GM12878 (cell line): ENCODE results near the gene CFAP61. TPM values are rescaled to one million over a fixed set of nuclear protein-coding genes. Genes with fewer than 3 reads are reported as not detected.
A peak's percentile ranks its signal among the peaks of the same experiment; 100 is the strongest.

ENCODE experiments used
- BACH1 ChIP-seq: fragments of 450-650 bp; IDR thresholded peaks from 2 replicates; pipeline ENCODE4 v1.6.1; 2017; ENCODE audit warnings: mild to moderate bottlenecking, borderline replicate concordance
- BHLHE40 ChIP-seq, 2 experiments: fragments of 450-650 bp in 1 of 2; IDR thresholded peaks; 2 replicates each; pipeline ENCODE4 v1.6.1; 2011 to 2017; ENCODE audit warnings: low read depth in 2 of 2, borderline replicate concordance in 1 of 2, improper control_type of control experiment in 1 of 2, low read length in 1 of 2, mild to moderate bottlenecking in 1 of 2
- CBX3 ChIP-seq: fragments of 200-600 bp; sonication (generic); IDR thresholded peaks from 2 replicates; pipeline ENCODE4 v1.6.1; 2016; ENCODE audit warnings: low read depth, borderline replicate concordance
- E2F8 ChIP-seq: fragments of 450-650 bp; IDR thresholded peaks from 2 replicates; pipeline ENCODE4 v1.6.1; 2018; ENCODE audit warnings: mild to moderate bottlenecking, low read depth, moderate library complexity; ENCODE audit not compliant: partially characterized antibody
- FOXM1 ChIP-seq: IDR thresholded peaks from 2 replicates; pipeline ENCODE4 v1.6.1; 2012; ENCODE audit warnings: low read depth, mild to moderate bottlenecking, inconsistent platforms, low read length, moderate library complexity
- GATAD2B ChIP-seq: fragments of 450-650 bp; conservative IDR thresholded peaks from 2 replicates; pipeline ENCODE4 v1.6.1; 2017; ENCODE audit warnings: low read depth, mild to moderate bottlenecking, moderate library complexity
- HCFC1 ChIP-seq: fragments of 150-350 bp; IDR thresholded peaks from 2 replicates; pipeline ENCODE4 v1.6.1; 2014; ENCODE audit warnings: low read length
- HDGF ChIP-seq: fragments of 450-650 bp; IDR thresholded peaks from 2 replicates; pipeline ENCODE4 v1.6.1; 2016; ENCODE audit warnings: antibody characterized with exemption
- IKZF2 ChIP-seq, 2 experiments: fragments of 450-650 bp; IDR thresholded peaks; 2 replicates each; pipeline ENCODE4 v1.6.1; 2017; ENCODE audit warnings: mild to moderate bottlenecking in 2 of 2, moderate library complexity in 2 of 2
- KAT2A ChIP-seq: conservative IDR thresholded peaks from 2 replicates; pipeline ENCODE4 v1.6.1; 2011; ENCODE audit warnings: low read depth, low read length; ENCODE audit not compliant: control insufficient read depth
- MYB ChIP-seq: fragments of 150-350 bp; IDR thresholded peaks from 2 replicates; pipeline ENCODE4 v1.6.1; 2014; ENCODE audit warnings: mild to moderate bottlenecking, low read depth, low read length, borderline replicate concordance
- NFXL1 ChIP-seq: fragments of 450-650 bp; IDR thresholded peaks from 2 replicates; pipeline ENCODE4 v1.6.1; 2017; ENCODE audit warnings: antibody characterized with exemption, mild to moderate bottlenecking, borderline replicate concordance
- NFYB ChIP-seq: IDR thresholded peaks from 2 replicates; pipeline ENCODE4 v1.6.1; 2011; ENCODE audit warnings: low read depth, mild to moderate bottlenecking, low read length, improper control_type of control experiment, moderate library complexity; ENCODE audit not compliant: insufficient read depth
- NR2C1 ChIP-seq: fragments of 450-650 bp; IDR thresholded peaks from 2 replicates; pipeline ENCODE4 v1.6.1; 2017; ENCODE audit warnings: antibody characterized with exemption, mild to moderate bottlenecking, moderate library complexity
- POLR2AphosphoS5 ChIP-seq: IDR thresholded peaks from 2 replicates; pipeline ENCODE4 v1.6.1; 2011; ENCODE audit warnings: mild to moderate bottlenecking, low read length, inconsistent platforms
- RAD21 ChIP-seq: IDR thresholded peaks from 2 replicates; pipeline ENCODE4 v1.6.1; 2011; ENCODE audit warnings: mild to moderate bottlenecking, low read depth, low read length, moderate library complexity; ENCODE audit not compliant: insufficient read depth
- RUNX3 ChIP-seq: IDR thresholded peaks from 2 replicates; pipeline ENCODE4 v1.6.1; 2012; ENCODE audit warnings: low read length, inconsistent platforms
- STAT1 ChIP-seq: fragments of 450-650 bp; conservative IDR thresholded peaks from 2 replicates; pipeline ENCODE4 v1.6.1; 2014; ENCODE audit warnings: antibody characterized with exemption, mild to moderate bottlenecking
- SUPT20H ChIP-seq: IDR thresholded peaks from 2 replicates; pipeline ENCODE4 v1.6.1; 2011; ENCODE audit warnings: low read depth, mild to moderate bottlenecking, low read length, moderate library complexity, borderline replicate concordance; ENCODE audit not compliant: control insufficient read depth
- TBL1XR1 ChIP-seq: IDR thresholded peaks from 2 replicates; pipeline ENCODE4 v1.6.1; 2012; ENCODE audit warnings: low read depth, low read length, improper control_type of control experiment
- TCF7 ChIP-seq: IDR thresholded peaks from 2 replicates; pipeline ENCODE4 v1.6.1; 2014; ENCODE audit warnings: antibody characterized with exemption, borderline replicate concordance
- ZNF274 ChIP-seq: IDR thresholded peaks from one replicate; pipeline ENCODE4 v1.8.0; 2011; ENCODE audit not compliant: insufficient read length, insufficient read depth
- polyA plus RNA-seq, 11 experiments: library from polyadenylated mRNA; depleted of rRNA in 4 of 11; unstranded in 6 of 11; stranded (reverse) in 5 of 11; fragments of >200 nt; fragmentation: Nextera tagmentation in 4 of 11; fragmentation: Illumina TruSeq in 1 of 11; extraction: Ambion mirVana in 4 of 11; extraction: Trizol in 1 of 11; gene quantifications; 1 replicate in 1 of 11; 2 replicates in 10 of 11; pipeline versions ENCODE4 v1.2.1 to v1.2.3, GENCODE V29; 2011 to 2016; ENCODE audit warnings: inconsistent platforms in 2 of 11, missing spikeins in 2 of 11, low read depth in 1 of 11
- total RNA-seq, 4 experiments: library from RNA; depleted of rRNA in 3 of 4; stranded (reverse); fragments of >200 nt in 3 of 4; fragmentation: Illumina TruSeq in 1 of 4; extraction: Trizol in 1 of 4; gene quantifications; 2 replicates each; pipeline versions ENCODE4 v1.2.1 to v1.2.3, GENCODE V29; 2013 to 2021
- TF ChIP-seq, protein P1 (sequence below): fragments of 450-650 bp; IDR thresholded peaks from 2 replicates; pipeline ENCODE4 v1.6.1; 2016; ENCODE audit warnings: mild to moderate bottlenecking
- TF ChIP-seq, protein P2 (sequence below): fragments of 450-650 bp; formaldehyde crosslinking; IDR thresholded peaks from 2 replicates; pipeline ENCODE4 v1.4.0; 2022; ENCODE audit warnings: mild to moderate bottlenecking, moderate library complexity
- TF ChIP-seq, protein P3 (sequence below): fragments of 450-650 bp; IDR thresholded peaks from 2 replicates; pipeline ENCODE4 v1.6.1; 2014; ENCODE audit warnings: mild to moderate bottlenecking

CFAP61 gene
- total and polyA plus RNA-seq, 10 of the 15 experiments (the other 5 are each of a cell fraction or from before 2014, with no cell fraction given), result 0.11 to 0.41 (median 0.24) TPM; not detected in 7

GRCh38 chr20:20212675-20213096 is 160.4 kb downstream of the CFAP61 start (continued):
- TF ChIP-seq, protein P1, sequence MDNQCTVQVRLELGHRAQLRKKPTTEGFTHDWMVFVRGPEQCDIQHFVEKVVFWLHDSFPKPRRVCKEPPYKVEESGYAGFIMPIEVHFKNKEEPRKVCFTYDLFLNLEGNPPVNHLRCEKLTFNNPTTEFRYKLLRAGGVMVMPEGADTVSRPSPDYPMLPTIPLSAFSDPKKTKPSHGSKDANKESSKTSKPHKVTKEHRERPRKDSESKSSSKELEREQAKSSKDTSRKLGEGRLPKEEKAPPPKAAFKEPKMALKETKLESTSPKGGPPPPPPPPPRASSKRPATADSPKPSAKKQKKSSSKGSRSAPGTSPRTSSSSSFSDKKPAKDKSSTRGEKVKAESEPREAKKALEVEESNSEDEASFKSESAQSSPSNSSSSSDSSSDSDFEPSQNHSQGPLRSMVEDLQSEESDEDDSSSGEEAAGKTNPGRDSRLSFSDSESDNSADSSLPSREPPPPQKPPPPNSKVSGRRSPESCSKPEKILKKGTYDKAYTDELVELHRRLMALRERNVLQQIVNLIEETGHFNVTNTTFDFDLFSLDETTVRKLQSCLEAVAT, result no peak
- TF ChIP-seq BHLHE40 (IDR thresholded peaks at IDR 0.05; ENCODE audit: borderline replicate concordance in 1 of 2, low read depth in 2 of 2, low read length in 1 of 2) (peak; percentile 24 to 41; a peak in 1 of 4 replicates), SUPT20H (no peak), CBX3 (no peak), HDGF (no peak), NR2C1 (no peak), HCFC1 (no peak), NFYB (no peak), IKZF2 (IDR thresholded peaks at IDR 0.05) (peak; percentile 77 to 81), BACH1 (no peak), STAT1 (no peak), GATAD2B (no peak), MYB (no peak), KAT2A (no peak), E2F8 (no peak), TBL1XR1 (no peak), ZNF274 (no peak), RUNX3 (peak; percentile 17; the same call in 1 of the 2 replicates), RAD21 (no peak), POLR2AphosphoS5 (no peak), TCF7 (no peak), FOXM1 (no peak), NFXL1 (no peak)
- TF ChIP-seq, protein P2, sequence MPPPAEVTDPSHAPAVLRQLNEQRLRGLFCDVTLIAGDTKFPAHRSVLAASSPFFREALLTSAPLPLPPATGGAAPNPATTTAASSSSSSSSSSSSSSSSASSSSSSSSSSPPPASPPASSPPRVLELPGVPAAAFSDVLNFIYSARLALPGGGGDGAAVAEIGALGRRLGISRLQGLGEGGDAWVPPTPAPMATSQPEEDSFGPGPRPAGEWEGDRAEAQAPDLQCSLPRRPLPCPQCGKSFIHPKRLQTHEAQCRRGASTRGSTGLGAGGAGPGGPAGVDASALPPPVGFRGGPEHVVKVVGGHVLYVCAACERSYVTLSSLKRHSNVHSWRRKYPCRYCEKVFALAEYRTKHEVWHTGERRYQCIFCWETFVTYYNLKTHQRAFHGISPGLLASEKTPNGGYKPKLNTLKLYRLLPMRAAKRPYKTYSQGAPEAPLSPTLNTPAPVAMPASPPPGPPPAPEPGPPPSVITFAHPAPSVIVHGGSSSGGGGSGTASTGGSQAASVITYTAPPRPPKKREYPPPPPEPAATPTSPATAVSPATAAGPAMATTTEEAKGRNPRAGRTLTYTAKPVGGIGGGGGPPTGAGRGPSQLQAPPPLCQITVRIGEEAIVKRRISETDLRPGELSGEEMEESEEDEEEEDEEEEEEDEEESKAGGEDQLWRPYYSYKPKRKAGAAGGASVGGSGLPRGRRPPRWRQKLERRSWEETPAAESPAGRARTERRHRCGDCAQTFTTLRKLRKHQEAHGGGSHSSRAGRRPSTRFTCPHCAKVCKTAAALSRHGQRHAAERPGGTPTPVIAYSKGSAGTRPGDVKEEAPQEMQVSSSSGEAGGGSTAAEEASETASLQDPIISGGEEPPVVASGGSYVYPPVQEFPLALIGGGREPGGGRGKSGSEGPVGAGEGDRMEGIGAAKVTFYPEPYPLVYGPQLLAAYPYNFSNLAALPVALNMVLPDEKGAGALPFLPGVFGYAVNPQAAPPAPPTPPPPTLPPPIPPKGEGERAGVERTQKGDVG, result no peak
- TF ChIP-seq, protein P3, sequence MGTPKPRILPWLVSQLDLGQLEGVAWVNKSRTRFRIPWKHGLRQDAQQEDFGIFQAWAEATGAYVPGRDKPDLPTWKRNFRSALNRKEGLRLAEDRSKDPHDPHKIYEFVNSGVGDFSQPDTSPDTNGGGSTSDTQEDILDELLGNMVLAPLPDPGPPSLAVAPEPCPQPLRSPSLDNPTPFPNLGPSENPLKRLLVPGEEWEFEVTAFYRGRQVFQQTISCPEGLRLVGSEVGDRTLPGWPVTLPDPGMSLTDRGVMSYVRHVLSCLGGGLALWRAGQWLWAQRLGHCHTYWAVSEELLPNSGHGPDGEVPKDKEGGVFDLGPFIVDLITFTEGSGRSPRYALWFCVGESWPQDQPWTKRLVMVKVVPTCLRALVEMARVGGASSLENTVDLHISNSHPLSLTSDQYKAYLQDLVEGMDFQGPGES, result no peak
